Glutamatergic neuron (in vitro differentiated cells): Measurements from ENCODE around the gene EPYC. TPM values are rescaled to one million over a fixed set of nuclear protein-coding genes. Genes with fewer than 3 reads are reported as not detected.

Source experiments
- DNase-seq: peaks from one replicate; pipeline ENCODE4 v3.0.0; 2022
- H3K27ac Mint-ChIP-seq: one replicate; pipeline ENCODE4 v1.8.0; 2020; ENCODE audit warnings: mild to moderate bottlenecking, mixed read lengths, inconsistent platforms; ENCODE audit not compliant: unreplicated experiment
- H3K27me3 Mint-ChIP-seq: one replicate; pipeline ENCODE4 v1.8.0; 2020; ENCODE audit warnings: mild to moderate bottlenecking, moderate library complexity, mixed read lengths, inconsistent platforms; ENCODE audit not compliant: unreplicated experiment
- H3K36me3 Mint-ChIP-seq: one replicate; pipeline ENCODE4 v1.8.0; 2020; ENCODE audit warnings: mild to moderate bottlenecking, mixed read lengths, inconsistent platforms; ENCODE audit not compliant: unreplicated experiment
- H3K4me1 Mint-ChIP-seq: one replicate; pipeline ENCODE4 v1.8.0; 2020; ENCODE audit warnings: mild to moderate bottlenecking, low read depth, mixed read lengths, inconsistent platforms; ENCODE audit not compliant: unreplicated experiment
- H3K4me3 Mint-ChIP-seq: one replicate; pipeline ENCODE4 v1.8.0; 2020; ENCODE audit warnings: mild to moderate bottlenecking, mixed read lengths, inconsistent platforms; ENCODE audit not compliant: unreplicated experiment
- H3K9me3 Mint-ChIP-seq: one replicate; pipeline ENCODE4 v1.8.0; 2020; ENCODE audit warnings: mild to moderate bottlenecking, moderate library complexity, mixed read lengths, inconsistent platforms; ENCODE audit not compliant: unreplicated experiment
- total RNA-seq: library from RNA; stranded (reverse); fragmentation: NEBNext Ultra II Directional; extraction: Animal tissue kit (Norgen Biotek cat#: 25700); gene quantifications from one replicate; pipeline ENCODE4 v1.2.1, GENCODE V29; 2021; ENCODE audit not compliant: unreplicated experiment
- TF ChIP-seq, protein P1 (sequence below): fragments of 200-600 bp; sonication (generic); IDR thresholded peaks from one replicate; pipeline ENCODE4 v1.5.0; 2021; ENCODE audit not compliant: partially characterized antibody, unreplicated experiment

The EPYC gene
- total RNA-seq, 1 donor from 2014 or later: not detected

DNA sequence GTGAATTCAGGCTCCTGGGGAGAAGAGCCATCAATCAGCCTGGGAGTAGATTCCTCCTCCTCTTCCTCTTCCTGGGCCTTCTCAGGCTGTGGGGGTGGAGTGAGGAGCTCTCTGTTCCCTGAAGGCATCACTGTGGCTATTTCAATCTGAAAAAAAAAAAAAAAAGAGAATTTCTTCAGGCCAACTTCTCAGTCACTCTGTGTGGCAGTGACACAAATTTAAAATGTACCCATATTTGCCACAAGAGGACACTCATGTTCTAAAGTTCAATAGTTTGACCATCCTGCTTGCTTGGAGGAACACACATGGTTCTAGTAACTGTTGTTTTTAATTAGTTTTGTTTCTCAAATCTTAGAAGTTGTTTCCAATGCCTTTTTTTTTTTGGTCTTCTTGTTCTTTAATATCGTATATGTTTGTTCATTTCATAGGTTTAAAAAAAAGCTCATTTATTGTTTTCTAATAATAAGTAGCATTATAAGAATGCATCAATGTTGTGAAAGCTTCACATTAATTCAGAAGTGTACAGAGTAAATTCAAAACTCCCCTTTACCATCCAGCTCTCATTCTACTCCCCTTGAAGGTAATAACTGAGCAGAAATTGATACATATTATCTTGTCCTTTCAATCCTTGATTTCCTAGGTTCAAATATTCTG is 26.5 kb downstream of the EPYC start:
- H3K27me3 Mint-ChIP-seq: no peaks in the 10 kb centered on the region
- TF ChIP-seq, protein P1, sequence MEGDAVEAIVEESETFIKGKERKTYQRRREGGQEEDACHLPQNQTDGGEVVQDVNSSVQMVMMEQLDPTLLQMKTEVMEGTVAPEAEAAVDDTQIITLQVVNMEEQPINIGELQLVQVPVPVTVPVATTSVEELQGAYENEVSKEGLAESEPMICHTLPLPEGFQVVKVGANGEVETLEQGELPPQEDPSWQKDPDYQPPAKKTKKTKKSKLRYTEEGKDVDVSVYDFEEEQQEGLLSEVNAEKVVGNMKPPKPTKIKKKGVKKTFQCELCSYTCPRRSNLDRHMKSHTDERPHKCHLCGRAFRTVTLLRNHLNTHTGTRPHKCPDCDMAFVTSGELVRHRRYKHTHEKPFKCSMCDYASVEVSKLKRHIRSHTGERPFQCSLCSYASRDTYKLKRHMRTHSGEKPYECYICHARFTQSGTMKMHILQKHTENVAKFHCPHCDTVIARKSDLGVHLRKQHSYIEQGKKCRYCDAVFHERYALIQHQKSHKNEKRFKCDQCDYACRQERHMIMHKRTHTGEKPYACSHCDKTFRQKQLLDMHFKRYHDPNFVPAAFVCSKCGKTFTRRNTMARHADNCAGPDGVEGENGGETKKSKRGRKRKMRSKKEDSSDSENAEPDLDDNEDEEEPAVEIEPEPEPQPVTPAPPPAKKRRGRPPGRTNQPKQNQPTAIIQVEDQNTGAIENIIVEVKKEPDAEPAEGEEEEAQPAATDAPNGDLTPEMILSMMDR: peak; percentile 52
- no peak overlapping the region for H3K4me3 Mint-ChIP-seq
- H3K27ac Mint-ChIP-seq: no peak overlapping the region
- DNase-seq: no peak
- H3K36me3 Mint-ChIP-seq: no peaks in the 10 kb centered on the region
- H3K9me3 Mint-ChIP-seq: peaks cover 2% of the 10 kb centered on the region
- H3K4me1 Mint-ChIP-seq: peaks cover 6% of the 10 kb centered on the region

DNA sequence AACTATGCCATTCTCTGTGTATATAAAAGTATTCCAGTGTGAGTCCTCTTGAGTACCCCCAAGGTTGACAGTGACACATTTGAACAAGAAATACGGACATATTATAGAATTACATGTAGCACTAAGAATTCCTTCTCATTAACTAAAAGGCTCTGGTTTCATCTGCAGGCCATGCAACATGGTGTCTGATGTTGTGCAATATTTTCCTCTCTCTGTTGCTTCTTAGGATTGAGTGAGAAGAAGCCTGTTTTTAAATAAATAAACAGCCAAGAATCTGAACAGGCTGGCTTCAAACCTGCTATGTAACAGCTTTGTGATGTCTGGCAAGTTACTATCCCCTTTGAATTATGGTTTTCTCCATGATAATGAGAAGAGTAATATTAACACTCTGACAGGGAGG is 27.5 kb downstream of the EPYC start:
- no peak overlapping the region for H3K27ac Mint-ChIP-seq
- H3K4me1 Mint-ChIP-seq: peaks cover 6% of the 10 kb centered on the region
- no peak for DNase-seq
- no peaks in the 10 kb centered on the region for H3K36me3 Mint-ChIP-seq
- H3K27me3 Mint-ChIP-seq: no peaks in the 10 kb centered on the region
- H3K9me3 Mint-ChIP-seq: no peaks in the 10 kb centered on the region
- TF ChIP-seq, protein P1: no peak
- no peak overlapping the region for H3K4me3 Mint-ChIP-seq

DNA sequence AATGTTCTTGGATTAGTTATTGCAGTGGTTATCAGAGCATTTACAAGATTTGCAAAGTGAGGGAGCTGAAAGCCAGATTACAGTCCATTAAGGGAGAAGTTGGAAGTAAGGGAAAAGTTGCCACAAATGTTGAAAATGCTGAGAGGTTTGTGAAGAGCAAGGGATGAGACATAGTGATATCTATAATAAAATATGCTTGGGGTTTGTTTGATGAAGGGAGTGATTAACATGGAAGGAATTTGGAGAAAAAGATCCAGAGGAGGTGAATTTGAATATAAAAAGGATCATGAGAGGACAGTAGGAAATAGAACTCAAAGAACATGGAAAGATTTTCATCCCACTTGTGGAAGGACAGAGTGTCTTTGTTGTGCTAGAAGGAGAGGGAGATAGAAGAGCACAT is 30.5 kb downstream of the EPYC start:
- DNase-seq: no peak
- H3K27me3 Mint-ChIP-seq: no peaks in the 10 kb centered on the region
- H3K9me3 Mint-ChIP-seq: no peaks in the 10 kb centered on the region
- H3K4me1 Mint-ChIP-seq: no peaks in the 10 kb centered on the region
- H3K27ac Mint-ChIP-seq: no peak overlapping the region
- H3K4me3 Mint-ChIP-seq: no peak overlapping the region
- H3K36me3 Mint-ChIP-seq: no peaks in the 10 kb centered on the region
- TF ChIP-seq, protein P1: no peak

DNA sequence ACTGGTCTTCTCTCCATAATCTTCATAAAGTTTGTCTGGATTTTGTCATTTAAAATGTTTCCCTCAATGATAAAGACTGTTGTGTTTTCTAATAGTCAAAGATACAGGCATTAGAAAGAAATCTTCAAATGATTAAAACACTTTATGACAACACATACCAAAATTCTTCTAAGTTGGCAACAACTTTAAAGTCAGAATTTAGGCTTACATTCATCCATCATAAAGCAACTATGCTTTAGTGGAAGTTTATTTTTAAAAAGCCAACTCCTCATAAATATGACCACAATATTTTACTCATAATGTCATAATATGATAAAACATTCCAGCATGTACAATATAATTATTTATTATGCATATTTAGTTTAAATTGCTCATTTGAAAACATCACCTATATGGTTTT is 32.5 kb downstream of the EPYC start:
- no peak for DNase-seq
- Mint-ChIP-seq H3K9me3 (no peaks in the 10 kb centered on the region), H3K36me3 (no peaks in the 10 kb centered on the region), H3K4me3 (no peak overlapping the region), H3K4me1 (no peaks in the 10 kb centered on the region), H3K27me3 (peaks cover 2% of the 10 kb centered on the region), H3K27ac (no peak overlapping the region)
- TF ChIP-seq, protein P1: no peak

DNA sequence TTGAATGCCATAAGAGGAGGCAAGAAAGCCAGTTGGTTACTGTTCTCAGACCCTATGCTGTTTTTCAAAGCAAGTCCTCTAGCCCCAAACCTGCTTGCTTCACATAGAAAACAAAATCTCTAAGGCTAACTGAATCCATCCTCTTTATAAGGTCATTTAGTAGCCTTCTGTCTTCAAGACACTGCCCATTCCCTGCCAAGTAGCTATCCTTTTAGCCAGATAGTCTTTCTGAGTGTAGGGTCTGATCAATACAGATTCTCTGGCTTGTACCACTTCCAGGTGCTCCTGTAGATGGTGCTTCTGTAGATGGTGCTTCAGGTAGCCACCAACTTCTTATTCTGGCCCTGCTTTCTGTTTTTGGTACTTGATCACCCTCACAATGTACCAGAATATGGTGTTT is 33.9 kb downstream of the EPYC start:
- Mint-ChIP-seq H3K36me3 (no peaks in the 10 kb centered on the region), H3K4me3 (no peak overlapping the region), H3K4me1 (no peaks in the 10 kb centered on the region), H3K9me3 (no peaks in the 10 kb centered on the region), H3K27ac (no peak overlapping the region), H3K27me3 (peaks cover 2% of the 10 kb centered on the region)
- TF ChIP-seq, protein P1: no peak
- DNase-seq: no peak
